C4-2B (cell line): ENCODE data around the gene CLSTN2.

Experiments used
- ZFX ChIP-seq: fragments of 450-650 bp; IDR thresholded peaks from 2 replicates; pipeline ENCODE4 v1.6.1; 2017
- TF ChIP-seq, protein P1 (sequence below): fragments of 450-650 bp; conservative IDR thresholded peaks from 2 replicates; pipeline ENCODE4 v1.5.1; 2017; ENCODE audit warnings: mild to moderate bottlenecking

DNA sequence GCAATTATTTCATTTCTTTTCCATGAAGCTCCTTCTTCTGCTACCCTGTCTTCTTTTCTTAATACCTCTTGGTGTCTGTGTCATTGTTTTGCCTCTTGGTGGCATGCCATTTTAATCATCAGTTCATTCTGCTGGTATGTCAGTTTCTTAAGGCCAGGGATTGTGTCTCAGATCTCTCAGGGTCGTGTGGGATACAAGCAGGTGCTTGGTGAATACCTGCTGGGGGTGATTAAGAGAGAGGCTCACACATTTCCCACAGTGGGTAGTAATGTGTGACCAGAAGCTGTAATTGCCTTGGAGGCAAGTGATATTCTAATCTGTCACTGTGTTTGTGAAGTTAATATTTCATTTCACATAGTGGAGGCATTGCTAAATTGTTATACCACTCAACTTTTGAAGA lies 381.5 kb downstream of the CLSTN2 start:
- TF ChIP-seq, protein P1, sequence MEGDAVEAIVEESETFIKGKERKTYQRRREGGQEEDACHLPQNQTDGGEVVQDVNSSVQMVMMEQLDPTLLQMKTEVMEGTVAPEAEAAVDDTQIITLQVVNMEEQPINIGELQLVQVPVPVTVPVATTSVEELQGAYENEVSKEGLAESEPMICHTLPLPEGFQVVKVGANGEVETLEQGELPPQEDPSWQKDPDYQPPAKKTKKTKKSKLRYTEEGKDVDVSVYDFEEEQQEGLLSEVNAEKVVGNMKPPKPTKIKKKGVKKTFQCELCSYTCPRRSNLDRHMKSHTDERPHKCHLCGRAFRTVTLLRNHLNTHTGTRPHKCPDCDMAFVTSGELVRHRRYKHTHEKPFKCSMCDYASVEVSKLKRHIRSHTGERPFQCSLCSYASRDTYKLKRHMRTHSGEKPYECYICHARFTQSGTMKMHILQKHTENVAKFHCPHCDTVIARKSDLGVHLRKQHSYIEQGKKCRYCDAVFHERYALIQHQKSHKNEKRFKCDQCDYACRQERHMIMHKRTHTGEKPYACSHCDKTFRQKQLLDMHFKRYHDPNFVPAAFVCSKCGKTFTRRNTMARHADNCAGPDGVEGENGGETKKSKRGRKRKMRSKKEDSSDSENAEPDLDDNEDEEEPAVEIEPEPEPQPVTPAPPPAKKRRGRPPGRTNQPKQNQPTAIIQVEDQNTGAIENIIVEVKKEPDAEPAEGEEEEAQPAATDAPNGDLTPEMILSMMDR: no peak
- no peak for TF ChIP-seq ZFX
